HepG2 (cell line): ENCODE data around the gene BRPF1. TPM values are rescaled to one million over a fixed set of nuclear protein-coding genes. Genes with fewer than 3 reads are reported as not detected.

Experiments
- ATAC-seq: fragments of 200-7000 bp; cut with Tn5 transposase; 3 replicates; pipeline ENCODE4 v1.9.1; 2020; ENCODE audit warnings: mild to moderate bottlenecking, moderate library complexity
- BruUV-seq: library from RNA; stranded (reverse); fragments of 400-500 nt; replicated peaks from 2 replicates; lab custom pipeline; 2021; lab: Mats Ljungman, UMichigan
- CTCF ChIA-PET: fragments of 300-600 bp; formaldehyde crosslinking; extraction: SDS; loops from one replicate; lab custom pipeline; 2021; ENCODE audit warnings: low total read pairs, inconsistent platforms, low intra/inter-chr PET ratio; lab: Yijun Ruan, JAX
- POLR2A ChIA-PET: fragments of 350-600 bp; sonication (Branson Sonifier 250); formaldehyde crosslinking; loops from one replicate; lab custom pipeline; 2020; ENCODE audit warnings: antibody characterized with exemption, inconsistent platforms; lab: Yijun Ruan, JAX
- DNase-seq: peaks from one replicate; pipeline ENCODE4 v3.0.0-alpha.2; 2015; ENCODE audit warnings: low spot score
- FAIRE-seq: peaks from 3 replicates; lab custom pipeline; 2011; peaks lifted over from hg19 to GRCh38; lab: Jason Lieb, UNC
- H2AFZ ChIP-seq: one replicate; pipeline ENCODE4 v1.6.1; 2011; ENCODE audit warnings: low read length, inconsistent platforms
- H3K27ac ChIP-seq: fragments of 300-600 bp; 3 replicates; pipeline ENCODE4 v1.8.0; 2011; ENCODE audit warnings: mixed run types, mild to moderate bottlenecking, mixed read lengths, low read length, inconsistent platforms; ENCODE audit not compliant: insufficient read depth; ENCODE audit errors: extremely low read length
- H3K27me3 ChIP-seq, 2 experiments: fragments of 200-600 bp in 1 of 2; 2 replicates in 1 of 2; 3 replicates in 1 of 2; pipeline versions ENCODE4 v1.6.0 to v1.8.0; 2011; ENCODE audit warnings: low read length in 2 of 2, mild to moderate bottlenecking in 2 of 2, moderate library complexity in 2 of 2, inconsistent platforms in 1 of 2; ENCODE audit not compliant: insufficient read depth in 2 of 2, control insufficient read depth in 1 of 2
- H3K36me3 ChIP-seq, 2 experiments: fragments of 200-600 bp in 1 of 2; replicated peaks in 1 of 2; 2 replicates in 1 of 2; 3 replicates in 1 of 2; pipeline versions ENCODE4 v1.5.1 to v1.8.0; 2011; ENCODE audit warnings: low read length in 2 of 2, inconsistent platforms in 1 of 2; ENCODE audit not compliant: insufficient read depth in 2 of 2, control insufficient read depth in 1 of 2
- H3K4me1 ChIP-seq: 2 replicates; pipeline ENCODE4 v1.5.1; 2012; ENCODE audit warnings: low read length, inconsistent platforms; ENCODE audit not compliant: insufficient read depth
- H3K4me2 ChIP-seq: 2 replicates; pipeline ENCODE4 v1.6.0; 2011; ENCODE audit warnings: low read depth, low read length, inconsistent platforms
- H3K4me3 ChIP-seq, 3 experiments: fragments of 200-600 bp in 1 of 3; sonication (generic), shearing (Covaris generic) in 1 of 3; replicated peaks in 1 of 3; 2 replicates each; pipeline ENCODE4 v1.5.1; 2011 to 2016; ENCODE audit warnings: low read length in 3 of 3, inconsistent platforms in 2 of 3, low read depth in 2 of 3, mild to moderate bottlenecking in 2 of 3, control low read depth in 1 of 3, mixed read lengths in 1 of 3; ENCODE audit not compliant: insufficient read depth in 1 of 3
- H3K79me2 ChIP-seq: one replicate; pipeline ENCODE4 v1.6.1; 2011; ENCODE audit warnings: low read length, inconsistent platforms; ENCODE audit not compliant: insufficient read depth
- H3K9ac ChIP-seq: 2 replicates; pipeline ENCODE4 v1.6.0; 2011; ENCODE audit warnings: mild to moderate bottlenecking, low read depth, low read length, inconsistent platforms; ENCODE audit not compliant: insufficient read depth
- H3K9me3 ChIP-seq: 2 replicates; pipeline ENCODE4 v1.5.1; 2012; ENCODE audit warnings: mild to moderate bottlenecking, low read length
- H4K20me1 ChIP-seq: 2 replicates; pipeline ENCODE4 v1.6.0; 2011; ENCODE audit warnings: inconsistent platforms, mild to moderate bottlenecking, low read length, moderate library complexity; ENCODE audit not compliant: insufficient read depth
- BORCS8-MEF2B ChIP-seq: sonication (generic); formaldehyde crosslinking; IDR thresholded peaks from 2 replicates; pipeline ENCODE4 v1.8.0; 2022; ENCODE audit warnings: mild to moderate bottlenecking, missing genetic modification reagents
- CENPT ChIP-seq: sonication (generic); formaldehyde crosslinking; IDR thresholded peaks from 2 replicates; pipeline ENCODE4 v1.8.0; 2022; ENCODE audit warnings: low read depth, mild to moderate bottlenecking, moderate library complexity, missing genetic modification reagents
- MEIS2 ChIP-seq: sonication (generic); formaldehyde crosslinking; IDR thresholded peaks from 2 replicates; pipeline ENCODE4 v1.9.0; 2021; ENCODE audit warnings: mild to moderate bottlenecking, missing genetic modification reagents
- POGK ChIP-seq: sonication (generic); formaldehyde crosslinking; conservative IDR thresholded peaks from 2 replicates; pipeline ENCODE4 v1.8.0; 2022; ENCODE audit warnings: mild to moderate bottlenecking, moderate library complexity, missing genetic modification reagents
- RBFOX2 ChIP-seq: fragments of 200-400 bp; formaldehyde crosslinking; IDR thresholded peaks from 2 replicates; pipeline ENCODE4 v1.6.1; 2017; ENCODE audit warnings: low read depth, mild to moderate bottlenecking, low read length
- RNF219 ChIP-seq: sonication (generic); formaldehyde crosslinking; IDR thresholded peaks from 2 replicates; pipeline ENCODE4 v1.5.0; 2020; ENCODE audit warnings: mild to moderate bottlenecking, missing genetic modification reagents
- SSRP1 ChIP-seq: IDR thresholded peaks from 2 replicates; pipeline ENCODE4 v1.6.1; 2016; ENCODE audit warnings: control low read depth
- ZBTB39 ChIP-seq: sonication (generic); formaldehyde crosslinking; IDR thresholded peaks from 2 replicates; pipeline ENCODE4 v1.5.0; 2020; ENCODE audit warnings: missing genetic modification reagents
- ZNF460 ChIP-seq: sonication (generic); formaldehyde crosslinking; IDR thresholded peaks from 2 replicates; pipeline ENCODE4 v1.5.1; 2020; ENCODE audit warnings: missing genetic modification reagents, mild to moderate bottlenecking, borderline replicate concordance
- WGBS: methylation state at CpG from one replicate; pipeline ENCODE4 v1.1.6; 2017; ENCODE audit warnings: low lambda C conversion rate; 5-methylcytosine and 5-hydroxymethylcytosine counted together
- in situ Hi-C: cut with HindIII; loops from 2 replicates; pipeline ENCODE4 v1.10.0; 2017; ENCODE audit warnings: low pct_unique_long_range_greater_than_20kb; ENCODE audit not compliant: extremely low pct_ligation_motif_present
- intact Hi-C: fragments of 100-400 bp; cut with micrococcal nuclease; formaldehyde crosslinking; loops from one replicate; pipeline ENCODE4 v1.10.0; 2022; ENCODE audit not compliant: unreplicated experiment
- polyA plus RNA-seq, 8 experiments: library from polyadenylated mRNA; depleted of rRNA in 3 of 8; stranded (reverse) in 7 of 8; unstranded in 1 of 8; fragments of >200 nt; fragmentation: Illumina TruSeq in 4 of 8; extraction: Trizol in 4 of 8; gene quantifications; 2 replicates each; pipeline versions ENCODE4 v1.2.1 to v1.2.3, GENCODE V29; 2011 to 2016; ENCODE audit warnings: low read depth in 4 of 8, missing spikeins in 1 of 8, mixed read lengths in 1 of 8; ENCODE audit not compliant: insufficient read depth in 1 of 8
- total RNA-seq, 5 experiments: library from RNA; depleted of rRNA; stranded (reverse); fragments of >200 nt; fragmentation: Illumina TruSeq; extraction: Trizol; gene quantifications; 2 replicates each; pipeline ENCODE4 v1.2.3, GENCODE V29; 2016; ENCODE audit warnings: low read depth in 1 of 5

The BRPF1 gene
- total and polyA plus RNA-seq, 2 of the 13 experiments (the other 11 are each of a cell fraction or from before 2014, with no cell fraction given), result 7.3 to 10.0 TPM

GRCh38 chr3:9757427-9757826, 25.9 kb downstream of the BRPF1 start (continued):
- no peak for TF ChIP-seq ZBTB39 (CRISPR knock-in tag)
- TF ChIP-seq CENPT (CRISPR knock-in tag), result no peak
- TF ChIP-seq RNF219 (CRISPR knock-in tag), result no peak
- no peak for TF ChIP-seq MEIS2 (CRISPR knock-in tag)
- TF ChIP-seq ZNF460, result no peak
- TF ChIP-seq RBFOX2, result peak; percentile 64
- no peak for TF ChIP-seq SSRP1
- TF ChIP-seq, all 625 proteins: peak for 5

GRCh38 chr3:9760779-9761505, 29.4 kb downstream of the BRPF1 start:
- H2AFZ ChIP-seq, result no peak overlapping the region
- no peak overlapping the region for H3K4me3 ChIP-seq
- H3K9ac ChIP-seq, result no peak overlapping the region
- ChIA-PET CTCF (no interaction called here), POLR2A (interaction anchor here (3.5 kb wide), 1 partner anchor 11 kb away, joined by 12 read pairs; the partner anchor contains the start of gene OGG1)
- intact Hi-C loops, result no loop called here
- in situ Hi-C loops, result no loop called here
- H3K4me1 ChIP-seq, result no peaks in the 10 kb centered on the region
- no peak overlapping the region for H3K27ac ChIP-seq
- peaks cover 6 to 68% of the 10 kb centered on the region in 2 experiments for H3K36me3 ChIP-seq
- TF ChIP-seq POGK, result no peak
- TF ChIP-seq BORCS8-MEF2B (CRISPR knock-in tag), result no peak
- 0 out of 2 replicates have a peak, but pooled peaks have one; percentile 16 for TF ChIP-seq RBFOX2
- TSS peak; percentile 27 for BruUV-seq
- 95% methylated on average over 10 of the region's 10 CpGs for WGBS
- H3K4me2 ChIP-seq, result no peak overlapping the region
- DNase-seq, result no peak
- H4K20me1 ChIP-seq, result no peaks in the 10 kb centered on the region
- FAIRE-seq, result no peak
- no peaks in the 10 kb centered on the region for H3K9me3 ChIP-seq
- ATAC-seq, result no peak
- H3K27me3 ChIP-seq, result no peaks in the 10 kb centered on the region
- no peaks in the 10 kb centered on the region for H3K79me2 ChIP-seq
